Measurements from ENCODE around the gene CCDC88C.
"Not testable (repeated sequence)": the region's sequence is repeated elsewhere in the genome, so short reads cannot be mapped to it uniquely, and the experiment has no call there.

CCDC88C gene

DNA sequence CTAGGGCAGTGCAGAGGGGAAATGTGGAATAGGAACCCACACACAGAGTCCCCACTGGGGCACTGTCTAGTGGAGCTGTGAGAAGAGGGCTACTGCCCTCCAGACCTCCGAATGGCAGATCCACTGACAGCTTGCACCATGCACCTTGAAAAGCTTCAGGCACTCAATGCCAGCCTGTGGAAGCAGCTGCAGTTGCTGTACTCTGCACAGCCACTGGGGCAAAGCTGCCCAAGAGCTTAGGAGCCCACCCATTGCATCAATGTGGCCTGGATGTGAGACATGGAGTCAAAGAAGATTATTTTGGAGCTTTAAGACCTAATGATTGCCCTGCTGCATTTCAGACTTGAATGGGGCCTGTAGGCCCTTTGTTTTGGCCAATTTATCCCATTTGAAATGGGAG is 21.7 kb upstream of the CCDC88C start:
- peak; percentile 29; the same call in 1 of the 3 replicates for ATAC-seq (ENCODE audit: low read depth)
- Histone ChIP-seq H3K4me3 (ENCODE audit: severe bottlenecking) (no peak overlapping the region), H3K27ac (ENCODE audit: poor library complexity, severe bottlenecking) (no peak overlapping the region), H3K27me3 (ENCODE audit: insufficient read depth, poor library complexity, severe bottlenecking) (peaks cover 8% of the 10 kb centered on the region), H3K9me3 (ENCODE audit: severe bottlenecking) (peaks cover 9% of the 10 kb centered on the region), H3K36me3 (ENCODE audit: low read depth) (no peaks in the 10 kb centered on the region), H3K4me1 (ENCODE audit: insufficient read depth, poor library complexity, severe bottlenecking) (no peaks in the 10 kb centered on the region)
- no peak for DNase-seq (ENCODE audit: low spot score)
- TF ChIP-seq, protein P1, sequence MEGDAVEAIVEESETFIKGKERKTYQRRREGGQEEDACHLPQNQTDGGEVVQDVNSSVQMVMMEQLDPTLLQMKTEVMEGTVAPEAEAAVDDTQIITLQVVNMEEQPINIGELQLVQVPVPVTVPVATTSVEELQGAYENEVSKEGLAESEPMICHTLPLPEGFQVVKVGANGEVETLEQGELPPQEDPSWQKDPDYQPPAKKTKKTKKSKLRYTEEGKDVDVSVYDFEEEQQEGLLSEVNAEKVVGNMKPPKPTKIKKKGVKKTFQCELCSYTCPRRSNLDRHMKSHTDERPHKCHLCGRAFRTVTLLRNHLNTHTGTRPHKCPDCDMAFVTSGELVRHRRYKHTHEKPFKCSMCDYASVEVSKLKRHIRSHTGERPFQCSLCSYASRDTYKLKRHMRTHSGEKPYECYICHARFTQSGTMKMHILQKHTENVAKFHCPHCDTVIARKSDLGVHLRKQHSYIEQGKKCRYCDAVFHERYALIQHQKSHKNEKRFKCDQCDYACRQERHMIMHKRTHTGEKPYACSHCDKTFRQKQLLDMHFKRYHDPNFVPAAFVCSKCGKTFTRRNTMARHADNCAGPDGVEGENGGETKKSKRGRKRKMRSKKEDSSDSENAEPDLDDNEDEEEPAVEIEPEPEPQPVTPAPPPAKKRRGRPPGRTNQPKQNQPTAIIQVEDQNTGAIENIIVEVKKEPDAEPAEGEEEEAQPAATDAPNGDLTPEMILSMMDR (IDR thresholded peaks at IDR 0.05; ENCODE audit: poor library complexity, severe bottlenecking) = no peak

DNA sequence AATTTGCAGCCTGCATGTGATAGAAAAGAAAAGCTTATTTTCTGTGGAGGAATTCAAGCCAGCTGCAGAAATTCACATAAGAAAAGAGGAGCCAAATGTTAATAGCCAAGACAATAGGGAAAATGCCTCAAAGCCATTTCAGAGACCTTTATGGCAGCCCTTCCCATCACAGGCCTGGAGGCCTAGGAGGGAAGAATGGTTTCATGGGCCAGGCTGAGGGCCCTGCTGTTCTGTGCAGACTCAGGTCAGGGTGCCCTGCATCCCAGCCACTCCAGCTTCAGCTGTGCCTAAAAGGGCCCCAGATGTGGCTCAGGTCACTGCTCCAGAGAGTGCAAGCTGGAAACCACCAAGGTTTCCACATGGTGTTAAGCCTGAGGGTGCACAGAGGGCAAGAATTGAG is 21.2 kb upstream of the CCDC88C start:
- peaks cover 9% of the 10 kb centered on the region for H3K9me3 ChIP-seq (ENCODE audit: severe bottlenecking)
- H3K27ac ChIP-seq (ENCODE audit: poor library complexity, severe bottlenecking) = no peak overlapping the region
- peaks cover 5% of the 10 kb centered on the region for H3K27me3 ChIP-seq (ENCODE audit: insufficient read depth, poor library complexity, severe bottlenecking)
- H3K36me3 ChIP-seq (ENCODE audit: low read depth) = no peaks in the 10 kb centered on the region
- no peaks in the 10 kb centered on the region for H3K4me1 ChIP-seq (ENCODE audit: insufficient read depth, poor library complexity, severe bottlenecking)
- TF ChIP-seq, protein P1 (IDR thresholded peaks at IDR 0.05; ENCODE audit: poor library complexity, severe bottlenecking) = no peak
- no peak overlapping the region for H3K4me3 ChIP-seq (ENCODE audit: severe bottlenecking)
- ATAC-seq (ENCODE audit: low read depth) = no peak
- no peak for DNase-seq (ENCODE audit: low spot score)

DNA sequence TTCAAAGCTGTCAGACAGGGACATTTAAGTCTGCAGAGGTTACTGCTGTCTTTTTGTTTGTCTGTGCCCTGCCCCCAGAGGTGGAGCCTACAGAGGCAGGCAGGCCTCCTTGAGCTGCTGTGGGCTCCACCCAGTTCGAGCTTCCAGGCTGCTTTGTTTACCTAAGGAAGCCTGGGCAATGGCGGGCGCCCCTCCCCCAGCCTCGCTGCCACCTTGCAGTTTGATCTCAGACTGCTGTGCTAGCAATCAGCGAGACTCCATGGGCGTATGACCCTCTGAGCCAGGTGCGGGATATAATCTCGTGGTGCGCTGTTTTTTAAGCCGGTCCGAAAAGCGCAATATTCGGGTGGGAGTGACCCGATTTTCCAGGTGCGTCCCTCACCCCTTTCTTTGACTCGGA is 18.6 kb upstream of the CCDC88C start:
- not testable (repeated sequence) for H3K9me3 ChIP-seq (ENCODE audit: severe bottlenecking); H3K36me3 ChIP-seq (ENCODE audit: low read depth); H3K27ac ChIP-seq (ENCODE audit: poor library complexity, severe bottlenecking); H3K27me3 ChIP-seq (ENCODE audit: insufficient read depth, poor library complexity, severe bottlenecking); H3K4me3 ChIP-seq (ENCODE audit: severe bottlenecking); DNase-seq (ENCODE audit: low spot score); H3K4me1 ChIP-seq (ENCODE audit: insufficient read depth, poor library complexity, severe bottlenecking); ATAC-seq (ENCODE audit: low read depth)

DNA sequence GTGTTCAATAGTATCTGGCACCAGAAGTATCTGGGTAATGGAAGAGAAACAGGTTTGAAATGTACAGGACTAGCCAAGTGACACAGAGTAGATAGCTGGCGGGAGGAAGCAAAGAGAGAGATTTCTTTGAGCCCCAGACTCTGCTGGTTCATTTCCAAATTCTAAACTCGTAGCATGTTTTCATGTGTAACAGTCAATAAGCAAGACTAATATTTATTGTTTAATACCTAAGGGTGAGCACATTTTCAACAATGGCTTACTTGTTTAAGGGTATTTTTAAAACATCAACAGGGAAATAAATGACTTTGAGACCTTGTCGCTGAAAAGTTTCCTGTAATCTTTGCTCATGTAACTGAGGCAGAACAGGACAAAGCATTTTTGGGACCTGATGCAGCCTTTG is 11.8 kb upstream of the CCDC88C start:
- TF ChIP-seq, protein P1 (IDR thresholded peaks at IDR 0.05; ENCODE audit: poor library complexity, severe bottlenecking) = no peak
- ATAC-seq (ENCODE audit: low read depth) (no peak), DNase-seq (ENCODE audit: low spot score) (no peak)
- H3K27me3 ChIP-seq (ENCODE audit: insufficient read depth, poor library complexity, severe bottlenecking) = no peaks in the 10 kb centered on the region
- H3K4me1 ChIP-seq (ENCODE audit: insufficient read depth, poor library complexity, severe bottlenecking) = no peaks in the 10 kb centered on the region
- H3K36me3 ChIP-seq (ENCODE audit: low read depth) = no peaks in the 10 kb centered on the region
- no peak overlapping the region for H3K4me3 ChIP-seq (ENCODE audit: severe bottlenecking)
- no peak overlapping the region for H3K27ac ChIP-seq (ENCODE audit: poor library complexity, severe bottlenecking)
- no peaks in the 10 kb centered on the region for H3K9me3 ChIP-seq (ENCODE audit: severe bottlenecking)

DNA sequence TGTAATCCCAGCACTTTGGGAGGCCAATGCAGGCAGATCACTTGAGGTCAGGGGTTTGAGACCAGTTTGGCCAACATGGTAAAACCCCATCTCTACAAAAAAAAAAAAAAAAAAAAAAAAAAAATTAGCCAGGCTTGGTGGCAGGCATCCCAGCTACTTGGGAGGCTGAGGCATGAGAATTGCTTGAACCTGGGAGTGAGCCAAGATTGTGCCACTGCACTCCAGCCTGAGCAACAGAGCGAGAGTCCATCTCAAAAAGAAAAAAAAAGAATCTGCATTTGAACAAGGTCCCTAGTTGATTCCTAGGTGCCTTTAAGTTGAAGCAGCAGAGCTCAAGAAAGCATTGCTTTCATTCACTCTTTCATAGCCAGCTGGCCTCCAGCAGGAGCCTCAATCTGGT is 11.3 kb upstream of the CCDC88C start:
- not testable (repeated sequence) for H3K36me3 ChIP-seq (ENCODE audit: low read depth); H3K4me1 ChIP-seq (ENCODE audit: insufficient read depth, poor library complexity, severe bottlenecking); H3K27ac ChIP-seq (ENCODE audit: poor library complexity, severe bottlenecking); H3K9me3 ChIP-seq (ENCODE audit: severe bottlenecking); H3K27me3 ChIP-seq (ENCODE audit: insufficient read depth, poor library complexity, severe bottlenecking); DNase-seq (ENCODE audit: low spot score); H3K4me3 ChIP-seq (ENCODE audit: severe bottlenecking); ATAC-seq (ENCODE audit: low read depth)

DNA sequence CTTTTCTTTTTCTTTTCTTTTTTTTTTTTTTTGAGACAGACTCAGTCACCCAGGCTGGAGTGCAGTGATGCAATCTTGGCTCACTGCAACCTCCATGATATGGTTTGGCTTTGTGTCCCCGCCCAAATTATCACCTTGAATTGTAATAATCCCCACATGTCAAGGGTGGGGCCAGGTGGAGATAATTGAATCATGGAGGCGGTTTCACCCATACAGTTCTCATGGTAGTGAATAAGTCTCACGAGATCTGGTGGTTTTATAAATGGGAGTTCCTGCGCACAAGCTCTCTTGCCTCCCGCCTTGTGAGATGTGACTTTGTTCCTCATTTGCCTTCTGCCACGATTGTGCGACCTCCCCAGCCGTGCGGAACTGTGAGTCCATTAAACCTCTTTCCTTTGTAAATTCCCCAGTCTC is 7.9 kb upstream of the CCDC88C start:
- H3K27me3 ChIP-seq (ENCODE audit: insufficient read depth, poor library complexity, severe bottlenecking); H3K36me3 ChIP-seq (ENCODE audit: low read depth); DNase-seq (ENCODE audit: low spot score); H3K9me3 ChIP-seq (ENCODE audit: severe bottlenecking); H3K27ac ChIP-seq (ENCODE audit: poor library complexity, severe bottlenecking); ATAC-seq (ENCODE audit: low read depth); H3K4me3 ChIP-seq (ENCODE audit: severe bottlenecking); H3K4me1 ChIP-seq (ENCODE audit: insufficient read depth, poor library complexity, severe bottlenecking): not testable (repeated sequence)

Measured in RWPE2 (cell line).